Measurements from ENCODE around the gene CELF1.

GRCh38 chr11:47477753-47478152 is 75.2 kb downstream of the CELF1 start:
- no peak for TF ChIP-seq REST (IDR thresholded peaks at IDR 0.05; ENCODE audit: borderline replicate concordance)
- no peak for TF ChIP-seq CTCF (IDR thresholded peaks at IDR 0.05; ENCODE audit: poor library complexity, severe bottlenecking)
- no peak for TF ChIP-seq MXI1 (conservative IDR thresholded peaks at IDR 0.05; ENCODE audit: poor library complexity, severe bottlenecking)
- no peak for TF ChIP-seq EZH2 (IDR thresholded peaks at IDR 0.05; ENCODE audit: borderline replicate concordance, insufficient read depth, low read length, poor library complexity, severe bottlenecking)
- no peak for TF ChIP-seq SMC3 (conservative IDR thresholded peaks at IDR 0.05; ENCODE audit: poor library complexity)
- TF ChIP-seq POLR2AphosphoS5 (IDR thresholded peaks at IDR 0.05): no peak
- no peak for TF ChIP-seq EP300 (conservative IDR thresholded peaks at IDR 0.05; ENCODE audit: poor library complexity, severe bottlenecking)
- no peak for TF ChIP-seq TAF1 (IDR thresholded peaks at IDR 0.05; ENCODE audit: low read depth)

All from neural cell (in vitro differentiated cells).